WI38 (cell line): ENCODE data around the gene TOM1L2.

Experiments
- H3K4me3 ChIP-seq: 2 replicates; pipeline ENCODE4 v1.5.1; 2011; ENCODE audit warnings: low read depth, mild to moderate bottlenecking, control low read depth, low read length
- CTCF ChIP-seq: IDR thresholded peaks from 2 replicates; pipeline ENCODE4 v1.5.1; 2012; ENCODE audit warnings: low read depth, mild to moderate bottlenecking, control low read depth, low read length

Gene TOM1L2

DNA sequence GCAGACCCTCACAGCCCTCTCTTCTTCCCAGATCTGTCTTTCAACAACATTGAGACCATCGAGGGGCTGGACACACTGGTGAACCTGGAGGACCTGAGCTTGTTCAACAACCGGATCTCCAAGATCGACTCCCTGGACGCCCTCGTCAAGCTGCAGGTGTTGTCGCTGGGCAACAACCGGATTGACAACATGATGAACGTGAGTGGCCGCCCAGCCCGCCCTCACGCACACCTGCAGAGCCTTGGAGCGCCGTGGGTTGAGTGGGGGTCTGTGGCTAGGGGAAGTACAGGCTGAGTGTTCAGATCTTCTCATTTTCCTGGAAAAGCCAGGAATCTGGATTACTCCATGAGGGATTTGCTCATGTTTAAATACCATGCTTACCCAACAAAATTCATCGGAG is 15.7 kb upstream of the TOM1L2 start:
- no peak overlapping the region for H3K4me3 ChIP-seq

GRCh38 chr17:17987187-17987896 is 15.1 kb upstream of the TOM1L2 start:
- H3K4me3 ChIP-seq, result no peak overlapping the region
- TF ChIP-seq CTCF, result no peak

More for the DNA sequence above, 15.7 kb upstream of the TOM1L2 start:
- no peak for TF ChIP-seq CTCF

- H3K4me3 ChIP-seq, result no peak overlapping the region
- TF ChIP-seq CTCF, result no peak
These were observed 13.4 kb upstream of the TOM1L2 start for GRCh38 chr17:17985555-17985954.

DNA sequence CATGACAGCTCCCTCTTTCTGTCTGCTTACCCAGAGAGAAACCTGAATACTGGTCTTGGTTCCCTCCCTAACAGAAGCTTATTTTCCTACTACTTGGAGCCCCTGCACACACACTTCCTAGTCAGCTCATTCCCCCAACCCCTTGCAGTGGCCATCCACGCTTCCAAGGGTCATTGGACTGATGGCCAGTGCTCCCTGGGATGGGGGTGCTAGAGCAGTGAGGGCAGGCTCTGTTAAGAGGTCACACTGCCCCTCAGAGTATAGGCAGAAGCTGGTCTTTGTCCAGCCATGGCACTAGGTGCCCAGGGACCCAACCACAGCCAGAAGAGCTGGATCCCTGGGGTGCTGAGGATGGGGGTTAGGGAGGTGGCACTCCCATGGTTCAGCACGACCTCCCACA is 13.0 kb upstream of the TOM1L2 start:
- no peak for TF ChIP-seq CTCF
- H3K4me3 ChIP-seq, result no peak overlapping the region

DNA sequence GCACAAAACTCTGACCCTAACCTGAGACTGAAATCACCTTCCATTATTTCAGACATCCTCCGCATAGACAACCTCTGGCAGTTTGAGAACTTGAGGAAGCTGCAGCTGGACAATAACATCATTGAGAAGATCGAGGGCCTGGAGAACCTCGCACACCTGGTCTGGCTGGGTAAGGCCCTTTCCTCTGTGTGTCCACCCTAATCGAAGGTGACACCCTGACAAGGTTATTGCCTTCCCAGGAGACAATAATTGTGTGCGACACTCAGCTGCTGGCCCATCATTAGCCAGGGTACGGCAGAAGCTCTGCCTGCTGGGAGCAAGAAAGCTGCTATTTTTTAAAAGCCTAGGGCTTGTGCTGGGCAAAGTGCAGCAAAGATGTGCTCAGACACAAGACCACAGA is 11.6 kb upstream of the TOM1L2 start:
- H3K4me3 ChIP-seq, result no peak overlapping the region
- no peak for TF ChIP-seq CTCF

GRCh38 chr17:17983376-17983775 is 11.2 kb upstream of the TOM1L2 start:
- no peak overlapping the region for H3K4me3 ChIP-seq
- TF ChIP-seq CTCF, result no peak

GRCh38 chr17:17982801-17983200 is 10.6 kb upstream of the TOM1L2 start:
- no peak for TF ChIP-seq CTCF
- H3K4me3 ChIP-seq, result no peak overlapping the region
